Spleen (tissue), 7 donors: ENCODE measurements around the gene RIPK4.

Source experiments
- CTCF ChIP-seq, 11 experiments: fragments of 200-600 bp in 7 of 11; fragments of 450-650 bp in 4 of 11; sonication (generic) in 4 of 11; IDR thresholded peaks in 8 of 11; conservative IDR thresholded peaks in 3 of 11; 1 replicate in 7 of 11; 2 replicates in 4 of 11; pipeline versions ENCODE4 v1.4.0 to v1.8.0; 2016 to 2021; ENCODE audit warnings: antibody characterized with exemption in 11 of 11, inconsistent platforms in 4 of 11, mild to moderate bottlenecking in 1 of 11
- POLR2A ChIP-seq, 3 donors: fragments of 450-650 bp; IDR thresholded peaks; one replicate each; pipeline ENCODE4 v1.5.1; 2017; ENCODE audit warnings: antibody characterized with exemption in 3 of 3, mild to moderate bottlenecking in 1 of 3
- POLR2AphosphoS5 ChIP-seq, 3 donors: sonication (generic); formaldehyde crosslinking; IDR thresholded peaks; one replicate each; pipeline ENCODE4 v1.5.1; 2017; ENCODE audit warnings: antibody characterized with exemption in 3 of 3
- donor health status: DM: no; HTN: no; CAD: no; lungs with moderate emphysema.
- donor health status: DM: no; HTN: no; CAD: no.
- donor health status: DM: no; HTN: no; CAD: no.

- TF ChIP-seq CTCF (IDR thresholded peaks at IDR 0.05 in 8 of 11, conservative IDR thresholded peaks at IDR 0.05 in 3 of 11) (no peak), POLR2AphosphoS5 (IDR thresholded peaks at IDR 0.05) (no peak), POLR2A (IDR thresholded peaks at IDR 0.05) (no peak)
These were observed 1.4 kb downstream of the RIPK4 start for GRCh38 chr21:41765420-41765821.
